OCI-LY7 (cell line): Measurements from ENCODE around the gene SLC39A10. TPM values are rescaled to one million over a fixed set of nuclear protein-coding genes. Genes with fewer than 3 reads are reported as not detected.

ENCODE experiments used
- Bru-seq: library from RNA; stranded (reverse); fragments of 400-500 nt; gene quantifications from one replicate; lab custom pipeline; 2021; lab: Mats Ljungman, UMichigan
- BruChase-seq, 2 experiments: library from RNA; stranded (reverse); fragments of 400-500 nt; gene quantifications; one replicate each; lab custom pipeline; 2021; lab: Mats Ljungman, UMichigan
- BruUV-seq: library from RNA; stranded (reverse); fragments of 400-500 nt; replicated peaks from 2 replicates; lab custom pipeline; 2021; lab: Mats Ljungman, UMichigan
- CTCF ChIA-PET: fragments of 300-600 bp; sonication (Branson Sonifier 250); formaldehyde crosslinking; loops from one replicate; lab custom pipeline; 2022; ENCODE audit warnings: antibody characterized with exemption; ENCODE audit not compliant: unreplicated experiment; lab: Charles Lee
- POLR2A ChIA-PET: fragments of 300-600 bp; sonication (Branson Sonifier 250); formaldehyde crosslinking; loops from one replicate; lab custom pipeline; 2022; ENCODE audit warnings: antibody characterized with exemption; lab: Charles Lee
- DNase-seq: peaks from one replicate; pipeline ENCODE4 v3.0.0-alpha.2; 2015; ENCODE audit warnings: low spot score
- H2AFZ ChIP-seq: fragments of 200-600 bp; sonication (generic), shearing (Covaris generic); 2 replicates; pipeline ENCODE4 v1.6.1; 2014; ENCODE audit warnings: mild to moderate bottlenecking, antibody characterized with exemption, low read length, moderate library complexity
- H3K27ac ChIP-seq: fragments of 200-600 bp; sonication (generic); 2 replicates; pipeline ENCODE4 v1.5.1; 2014; ENCODE audit warnings: mixed run types, low read depth, mild to moderate bottlenecking, moderate library complexity, low read length, inconsistent platforms; ENCODE audit not compliant: poor library complexity, severe bottlenecking
- H3K36me3 ChIP-seq: fragments of 200-600 bp; sonication (generic); 2 replicates; pipeline ENCODE4 v1.6.1; 2014; ENCODE audit warnings: mild to moderate bottlenecking, antibody characterized with exemption, low read length, moderate library complexity, mixed read lengths; ENCODE audit not compliant: insufficient read depth
- H3K4me1 ChIP-seq: fragments of 200-600 bp; sonication (generic); 2 replicates; pipeline ENCODE4 v1.5.1; 2014; ENCODE audit warnings: mild to moderate bottlenecking, low read length; ENCODE audit not compliant: insufficient read depth, poor library complexity, severe bottlenecking
- H3K4me2 ChIP-seq: fragments of 200-600 bp; sonication (generic); 2 replicates; pipeline ENCODE4 v1.6.1; 2014; ENCODE audit warnings: mild to moderate bottlenecking, low read length
- H3K4me3 ChIP-seq: fragments of 200-600 bp; sonication (generic); 2 replicates; pipeline ENCODE4 v1.5.1; 2014; ENCODE audit warnings: mild to moderate bottlenecking, low read depth, low read length; ENCODE audit not compliant: poor library complexity, severe bottlenecking
- H3K79me2 ChIP-seq: fragments of 200-600 bp; sonication (generic); 2 replicates; pipeline ENCODE4 v1.6.1; 2016; ENCODE audit warnings: low read depth, mild to moderate bottlenecking, low read length, moderate library complexity, mixed read lengths; ENCODE audit not compliant: insufficient read depth
- H3K9me2 ChIP-seq: fragments of 200-600 bp; sonication (generic); 2 replicates; pipeline ENCODE4 v1.6.1; 2016; ENCODE audit warnings: mild to moderate bottlenecking, low read length, mixed read lengths; ENCODE audit not compliant: insufficient read depth
- H3K9me3 ChIP-seq: fragments of 200-600 bp; sonication (generic); 2 replicates; pipeline ENCODE4 v1.6.1; 2014; ENCODE audit warnings: mild to moderate bottlenecking, mixed run types, low read length, mixed read lengths
- H4K20me1 ChIP-seq: fragments of 200-600 bp; sonication (generic); 2 replicates; pipeline ENCODE4 v1.6.1; 2014; ENCODE audit warnings: mild to moderate bottlenecking, antibody characterized with exemption, low read length, moderate library complexity, mixed read lengths; ENCODE audit not compliant: insufficient read depth
- EZH2phosphoT487 ChIP-seq: fragments of 200-600 bp; sonication (generic); IDR thresholded peaks from 2 replicates; pipeline ENCODE4 v1.6.1; 2018; ENCODE audit warnings: low read depth, borderline replicate concordance, mild to moderate bottlenecking, mixed run types, antibody characterized with exemption, low read length, moderate library complexity, mixed read lengths
- intact Hi-C: fragments of 100-400 bp; cut with micrococcal nuclease; formaldehyde crosslinking; loops from one replicate; pipeline ENCODE4 v1.10.0; 2022; ENCODE audit not compliant: unreplicated experiment
- long read RNA-seq: library from polyadenylated mRNA; stranded (forward); transcript quantifications from one replicate; pipeline ENCODE4 v2.0.0, GENCODE V29; 2022
- total RNA-seq, 2 experiments: library from RNA; depleted of rRNA in 1 of 2; stranded (reverse); fragments of >200 nt in 1 of 2; shearing (Covaris generic) in 1 of 2; gene quantifications; 2 replicates each; pipeline ENCODE4 v1.2.3, GENCODE V29; 2014 to 2022
- TF ChIP-seq, protein P1 (sequence below): fragments of 200-600 bp; sonication (generic); conservative IDR thresholded peaks from 2 replicates; pipeline ENCODE4 v1.5.1; 2014; ENCODE audit warnings: mild to moderate bottlenecking, antibody characterized with exemption, low read length, moderate library complexity, mixed read lengths

Gene SLC39A10, protein sequence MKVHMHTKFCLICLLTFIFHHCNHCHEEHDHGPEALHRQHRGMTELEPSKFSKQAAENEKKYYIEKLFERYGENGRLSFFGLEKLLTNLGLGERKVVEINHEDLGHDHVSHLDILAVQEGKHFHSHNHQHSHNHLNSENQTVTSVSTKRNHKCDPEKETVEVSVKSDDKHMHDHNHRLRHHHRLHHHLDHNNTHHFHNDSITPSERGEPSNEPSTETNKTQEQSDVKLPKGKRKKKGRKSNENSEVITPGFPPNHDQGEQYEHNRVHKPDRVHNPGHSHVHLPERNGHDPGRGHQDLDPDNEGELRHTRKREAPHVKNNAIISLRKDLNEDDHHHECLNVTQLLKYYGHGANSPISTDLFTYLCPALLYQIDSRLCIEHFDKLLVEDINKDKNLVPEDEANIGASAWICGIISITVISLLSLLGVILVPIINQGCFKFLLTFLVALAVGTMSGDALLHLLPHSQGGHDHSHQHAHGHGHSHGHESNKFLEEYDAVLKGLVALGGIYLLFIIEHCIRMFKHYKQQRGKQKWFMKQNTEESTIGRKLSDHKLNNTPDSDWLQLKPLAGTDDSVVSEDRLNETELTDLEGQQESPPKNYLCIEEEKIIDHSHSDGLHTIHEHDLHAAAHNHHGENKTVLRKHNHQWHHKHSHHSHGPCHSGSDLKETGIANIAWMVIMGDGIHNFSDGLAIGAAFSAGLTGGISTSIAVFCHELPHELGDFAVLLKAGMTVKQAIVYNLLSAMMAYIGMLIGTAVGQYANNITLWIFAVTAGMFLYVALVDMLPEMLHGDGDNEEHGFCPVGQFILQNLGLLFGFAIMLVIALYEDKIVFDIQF
- total RNA-seq (2014; rRNA removed; shearing (Covaris generic)) (14.7 and 19.6 TPM in 2 replicates), total RNA-seq (2022) (31.9 and 34.1 TPM in 2 replicates), Bru-seq, nascent RNA (percentile 73 among the genes with signal in this experiment), BruChase-seq, experiment 1, labeled RNA remaining after a 6-hour chase (percentile 62 among the genes with signal in this experiment), BruChase-seq, experiment 2, labeled RNA remaining after a 2-hour chase (percentile 67 among the genes with signal in this experiment)
- long read RNA-seq, full-length matches to known transcripts: 26 of 40 reads
- long read RNA-seq, partial matches to known transcripts: 5 of 40 reads
- long read RNA-seq, other reads (novel, unspliced or antisense): 9 of 40 reads

DNA sequence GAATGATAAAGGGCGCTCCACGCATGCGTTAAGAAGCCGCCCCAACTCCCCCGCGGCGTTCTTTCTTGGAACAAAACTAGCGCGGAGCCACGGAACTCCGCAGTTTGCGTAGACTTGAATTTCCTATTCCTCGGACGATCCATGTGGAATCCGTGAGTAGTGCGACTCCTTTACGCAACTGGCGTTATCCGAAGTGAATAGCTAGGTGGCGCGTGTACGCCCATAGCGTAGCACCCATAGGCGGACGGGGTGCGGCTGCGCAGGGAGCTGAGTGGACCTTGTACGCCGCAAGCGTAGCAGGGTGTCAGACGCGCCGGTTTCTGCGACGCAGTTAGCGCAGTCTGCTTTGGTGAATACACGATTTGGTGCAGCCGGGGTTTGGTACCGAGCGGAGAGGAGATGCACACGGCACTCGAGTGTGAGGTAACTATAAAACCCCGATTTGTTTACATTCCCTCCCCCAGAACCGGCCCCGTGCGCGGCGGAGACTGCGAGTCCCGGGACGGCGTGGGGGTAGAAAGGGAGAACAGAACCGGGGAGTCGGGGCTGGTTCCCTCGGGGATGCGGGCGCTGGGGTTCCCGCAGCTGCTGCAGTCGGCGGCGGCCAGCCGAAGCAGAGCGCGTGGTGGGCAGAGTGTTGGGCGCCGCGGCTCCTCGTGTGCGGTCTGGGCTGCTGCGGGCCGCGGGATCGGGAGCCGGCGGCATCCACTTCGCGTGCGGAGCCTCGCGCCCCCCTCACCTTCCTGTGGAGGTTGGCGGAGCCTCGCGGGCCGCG, at the start of gene SLC39A10:
TSS of gene SLC39A10 (plus strand) at position 368 of the 775 bp plus-strand sequence. CDS start 22,817 bp downstream, outside the sequence.
- Histone ChIP-seq H3K4me3 (peak within 1 kb of the TSS; percentile 93), H3K27ac (peak within 1 kb of the TSS; percentile 66), H3K79me2 (peaks cover 44% of the 10 kb centered on the region), H3K4me2 (peak within 1 kb of the TSS; percentile 88), H4K20me1 (no peaks in the 10 kb centered on the region), H3K9me2 (no peaks in the 10 kb centered on the region), H3K9me3 (no peaks in the 10 kb centered on the region), H3K4me1 (peaks cover 21% of the 10 kb centered on the region), H2AFZ (peak within 1 kb of the TSS; percentile 94), H3K36me3 (no peaks in the 10 kb centered on the region)
- BruUV-seq: no TSS peak
- TF ChIP-seq, protein P1, sequence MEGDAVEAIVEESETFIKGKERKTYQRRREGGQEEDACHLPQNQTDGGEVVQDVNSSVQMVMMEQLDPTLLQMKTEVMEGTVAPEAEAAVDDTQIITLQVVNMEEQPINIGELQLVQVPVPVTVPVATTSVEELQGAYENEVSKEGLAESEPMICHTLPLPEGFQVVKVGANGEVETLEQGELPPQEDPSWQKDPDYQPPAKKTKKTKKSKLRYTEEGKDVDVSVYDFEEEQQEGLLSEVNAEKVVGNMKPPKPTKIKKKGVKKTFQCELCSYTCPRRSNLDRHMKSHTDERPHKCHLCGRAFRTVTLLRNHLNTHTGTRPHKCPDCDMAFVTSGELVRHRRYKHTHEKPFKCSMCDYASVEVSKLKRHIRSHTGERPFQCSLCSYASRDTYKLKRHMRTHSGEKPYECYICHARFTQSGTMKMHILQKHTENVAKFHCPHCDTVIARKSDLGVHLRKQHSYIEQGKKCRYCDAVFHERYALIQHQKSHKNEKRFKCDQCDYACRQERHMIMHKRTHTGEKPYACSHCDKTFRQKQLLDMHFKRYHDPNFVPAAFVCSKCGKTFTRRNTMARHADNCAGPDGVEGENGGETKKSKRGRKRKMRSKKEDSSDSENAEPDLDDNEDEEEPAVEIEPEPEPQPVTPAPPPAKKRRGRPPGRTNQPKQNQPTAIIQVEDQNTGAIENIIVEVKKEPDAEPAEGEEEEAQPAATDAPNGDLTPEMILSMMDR: peak; percentile 35; the same call in 1 of the 2 replicates
- no peak for TF ChIP-seq EZH2phosphoT487
- ChIA-PET CTCF (interaction anchor here (0.6 to 1.3 kb wide), 19 partner anchors 13 to 252 kb away, joined by 3 to 6 read pairs (median 3); no protein-coding TSS in a partner anchor), POLR2A (interaction anchor here (0.6 to 1.8 kb wide), 25 partner anchors 9 to 1560 kb away, joined by 3 to 22 read pairs (median 4); no protein-coding TSS in a partner anchor)
- DNase-seq: peak; percentile 97
- intact Hi-C loops: loop anchor here (1.0 to 10.0 kb wide), 6 partner anchors 124 to 1778 kb away; partner anchors contain the start of genes SF3B1 and STK17B

DNA sequence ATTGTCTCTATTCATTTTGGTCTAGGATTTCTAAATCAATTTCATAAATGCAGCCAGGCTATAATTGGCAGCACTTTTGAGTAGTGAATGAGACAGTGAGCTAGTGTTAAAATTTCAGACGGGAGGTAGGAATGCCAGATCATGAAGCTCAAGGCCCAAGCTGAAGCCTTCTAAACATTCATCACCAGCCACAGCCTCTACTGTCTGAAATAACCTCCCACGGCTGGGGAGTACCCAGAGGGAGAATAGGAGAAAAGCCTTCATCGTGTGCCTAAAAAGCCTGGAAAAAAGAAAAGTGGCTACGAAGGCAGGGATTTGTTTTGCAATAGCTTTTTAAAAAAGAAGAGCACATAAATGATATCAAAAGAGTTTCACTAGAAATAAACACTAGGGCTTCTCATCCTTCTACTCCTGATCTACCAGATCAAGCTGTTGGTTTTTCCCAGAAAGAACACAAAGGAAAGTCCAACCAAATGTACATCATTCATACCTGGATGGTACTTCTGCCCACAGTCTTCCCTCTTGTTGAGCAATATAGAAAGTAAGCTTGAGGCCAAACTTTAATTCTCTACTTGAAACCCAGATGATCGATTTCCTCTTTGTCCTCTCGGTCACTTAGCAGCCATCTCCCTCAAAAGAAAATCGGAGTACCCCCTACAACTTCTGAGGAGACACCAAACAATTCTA, 48.1 kb upstream of the SLC39A10 start:
- TF ChIP-seq EZH2phosphoT487: no peak
- TF ChIP-seq, protein P1: no peak
- no TSS peak for BruUV-seq
- no peak overlapping the region for H3K27ac ChIP-seq
- H3K79me2 ChIP-seq: no peaks in the 10 kb centered on the region
- peaks cover 7% of the 10 kb centered on the region; the same call in 1 of the 2 replicates for H3K9me3 ChIP-seq
- DNase-seq: no peak
- H3K4me2 ChIP-seq: no peak overlapping the region
- ChIA-PET CTCF (no interaction called here), POLR2A (interaction anchor here (0.7 to 1.4 kb wide), 5 partner anchors 18 to 63 kb away, joined by 4 to 6 read pairs (median 5); no protein-coding TSS in a partner anchor)
- peak overlapping the region; percentile 35; the same call in 1 of the 2 replicates for H2AFZ ChIP-seq
- no peaks in the 10 kb centered on the region for H3K36me3 ChIP-seq
- no peaks in the 10 kb centered on the region for H4K20me1 ChIP-seq
- H3K4me3 ChIP-seq: no peak overlapping the region
- intact Hi-C loops: no loop called here
- H3K9me2 ChIP-seq: no peaks in the 10 kb centered on the region
- H3K4me1 ChIP-seq: peaks cover 23% of the 10 kb centered on the region
